GM12873 (cell line): ENCODE data around the gene CELA3B.
"Not testable (repeated sequence)": the region's sequence is repeated elsewhere in the genome, so short reads cannot be mapped to it uniquely, and the experiment has no call there.

Experiments used
- TF ChIP-seq, protein P1 (sequence below): IDR thresholded peaks from 2 replicates; pipeline ENCODE4 v1.5.1; 2012; ENCODE audit warnings: low read depth, mild to moderate bottlenecking, moderate library complexity, low read length, control low read depth; ENCODE audit not compliant: insufficient read depth; ENCODE audit errors: missing control alignments

Gene CELA3B

GRCh38 chr1:21976703-21977239 is at the start of gene CELA3B:
CELA3B (plus strand) TSS chr1:21977022; CDS start chr1:21977040, 18 bp downstream.
- TF ChIP-seq, protein P1, sequence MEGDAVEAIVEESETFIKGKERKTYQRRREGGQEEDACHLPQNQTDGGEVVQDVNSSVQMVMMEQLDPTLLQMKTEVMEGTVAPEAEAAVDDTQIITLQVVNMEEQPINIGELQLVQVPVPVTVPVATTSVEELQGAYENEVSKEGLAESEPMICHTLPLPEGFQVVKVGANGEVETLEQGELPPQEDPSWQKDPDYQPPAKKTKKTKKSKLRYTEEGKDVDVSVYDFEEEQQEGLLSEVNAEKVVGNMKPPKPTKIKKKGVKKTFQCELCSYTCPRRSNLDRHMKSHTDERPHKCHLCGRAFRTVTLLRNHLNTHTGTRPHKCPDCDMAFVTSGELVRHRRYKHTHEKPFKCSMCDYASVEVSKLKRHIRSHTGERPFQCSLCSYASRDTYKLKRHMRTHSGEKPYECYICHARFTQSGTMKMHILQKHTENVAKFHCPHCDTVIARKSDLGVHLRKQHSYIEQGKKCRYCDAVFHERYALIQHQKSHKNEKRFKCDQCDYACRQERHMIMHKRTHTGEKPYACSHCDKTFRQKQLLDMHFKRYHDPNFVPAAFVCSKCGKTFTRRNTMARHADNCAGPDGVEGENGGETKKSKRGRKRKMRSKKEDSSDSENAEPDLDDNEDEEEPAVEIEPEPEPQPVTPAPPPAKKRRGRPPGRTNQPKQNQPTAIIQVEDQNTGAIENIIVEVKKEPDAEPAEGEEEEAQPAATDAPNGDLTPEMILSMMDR = not testable (repeated sequence)

GRCh38 chr1:21927533-21928237 is 49.1 kb upstream of the CELA3B start:
- TF ChIP-seq, protein P1 = no peak

GRCh38 chr1:21930080-21930571 is 46.7 kb upstream of the CELA3B start:
- TF ChIP-seq, protein P1 = no peak

GRCh38 chr1:21930629-21931170 is 46.1 kb upstream of the CELA3B start:
- TF ChIP-seq, protein P1 = no peak

DNA sequence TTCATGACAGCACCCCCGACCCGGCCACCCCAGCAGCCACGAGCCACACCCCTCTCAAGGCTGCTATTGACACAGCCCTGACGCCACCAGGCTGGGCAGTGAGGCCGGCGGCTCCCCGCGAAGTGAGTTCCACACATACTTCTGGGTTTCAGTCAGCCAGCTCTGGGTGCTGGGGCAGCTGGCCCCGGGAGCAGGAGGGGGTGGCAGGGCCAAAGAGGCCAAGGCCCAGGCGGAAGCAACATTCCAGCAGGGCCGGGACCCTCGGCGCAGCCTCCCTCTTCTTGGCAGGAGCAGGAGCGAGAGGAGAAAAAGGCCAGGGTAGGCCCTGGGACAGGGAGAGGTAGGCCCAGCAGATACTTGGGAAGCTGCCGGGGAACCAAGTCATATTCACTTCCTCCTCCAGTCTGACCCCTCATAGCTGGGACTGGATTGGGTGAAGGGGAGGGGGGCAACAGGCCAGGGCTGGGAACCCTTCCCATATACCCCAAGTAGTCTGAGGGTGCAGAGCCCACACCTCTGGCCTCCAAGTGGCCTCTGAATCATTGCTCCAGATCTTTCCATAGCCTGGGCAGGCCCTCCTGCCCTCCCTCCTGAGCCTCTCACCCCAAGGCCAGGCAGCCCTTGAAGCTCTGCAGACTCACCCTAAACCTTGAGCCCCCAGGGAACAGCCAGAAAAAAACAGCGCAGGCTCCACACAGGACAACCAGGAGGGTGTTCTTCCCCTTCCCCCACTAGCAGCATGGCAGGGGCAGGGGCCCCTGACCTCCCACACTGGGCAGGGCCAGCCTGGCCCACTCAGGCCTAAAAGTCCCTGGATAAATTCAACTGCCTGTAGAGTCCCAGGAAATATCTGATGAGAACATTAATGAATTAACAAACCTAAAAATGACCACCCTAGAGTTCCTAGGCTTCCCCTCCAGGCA is 45.4 kb upstream of the CELA3B start:
- TF ChIP-seq, protein P1 = no peak

DNA sequence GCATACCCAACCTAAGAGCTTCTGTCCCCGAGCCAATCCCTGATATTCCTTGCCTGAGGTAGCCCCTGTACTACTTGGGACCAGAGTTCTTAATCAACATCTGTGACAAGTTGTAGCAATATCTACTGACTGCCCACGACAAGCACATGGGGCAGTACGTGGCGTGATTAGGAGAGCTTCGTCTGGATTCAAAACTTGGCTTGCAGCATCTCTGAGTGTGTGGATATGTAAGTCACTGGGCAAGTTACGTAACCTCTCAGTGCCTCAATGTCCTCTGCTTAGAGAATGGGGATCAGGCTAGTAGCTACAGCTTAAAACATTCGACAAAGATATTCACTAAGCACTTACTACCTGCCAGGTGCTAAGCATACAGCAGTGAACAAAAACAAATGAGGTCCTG is 44.7 kb upstream of the CELA3B start:
- TF ChIP-seq, protein P1 = no peak
